ENCODE data around the gene TANGO6.
A peak's percentile ranks its signal among the peaks of the same experiment; 100 is the strongest.

The TANGO6 gene

DNA sequence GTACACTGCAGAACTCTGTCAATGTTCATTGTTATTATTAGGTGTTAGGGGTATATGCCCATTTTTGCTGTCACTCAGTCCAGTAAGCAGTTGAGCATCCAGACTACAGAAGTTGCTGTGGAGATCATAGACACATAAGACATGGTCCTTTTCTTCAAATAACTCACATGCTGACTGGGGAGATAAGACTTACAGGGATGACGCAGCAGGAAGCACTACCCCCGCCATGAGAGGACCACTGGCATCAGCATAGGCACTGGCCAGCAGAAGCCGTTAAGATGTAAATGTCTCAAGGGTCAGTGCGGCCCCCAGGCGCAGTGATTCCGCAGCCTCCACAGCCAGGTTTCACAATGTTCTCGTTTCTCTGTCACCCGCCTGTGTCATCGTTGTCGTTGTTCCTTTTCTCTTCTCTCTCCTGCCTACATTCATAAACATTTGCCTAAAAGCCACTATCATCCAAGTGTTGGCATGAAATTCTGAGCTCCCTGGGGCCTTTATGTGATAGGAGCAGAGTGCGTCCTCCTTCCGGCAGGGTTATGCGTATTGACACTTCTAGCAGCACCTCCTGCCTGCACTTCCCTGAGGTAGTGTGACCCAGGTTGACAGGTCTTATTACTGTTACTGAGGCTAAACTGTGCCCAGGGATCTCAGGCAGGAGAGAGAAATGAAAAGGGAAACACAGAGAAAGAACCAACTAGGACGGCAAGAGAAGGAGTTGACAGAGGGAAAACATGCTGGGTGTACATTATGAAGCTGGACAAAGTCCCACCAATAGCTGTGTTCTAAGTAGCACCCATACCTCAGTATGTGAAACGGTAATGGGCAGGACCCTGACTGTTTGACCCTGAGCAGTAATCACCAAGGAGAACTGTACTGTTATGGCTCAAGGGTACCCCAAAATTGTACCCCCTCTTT is 17.9 kb downstream of the TANGO6 start:
- DNase-seq (ENCODE audit: low spot score) (no peak), FAIRE-seq (no peak)

GRCh38 chr16:68866933-68867332 is 23.6 kb downstream of the TANGO6 start:
- no peak for FAIRE-seq

GRCh38 chr16:68869492-68870088 is 26.3 kb downstream of the TANGO6 start:
- DNase-seq (ENCODE audit: low spot score), result no peak
- FAIRE-seq, result no peak

More at GRCh38 chr16:68866933-68867332, 23.6 kb downstream of the TANGO6 start:
- no peak for DNase-seq (ENCODE audit: low spot score)

- FAIRE-seq, result no peak
Measured at GRCh38 chr16:68873635-68874471, 30.5 kb downstream of the TANGO6 start.

GRCh38 chr16:68875871-68876270 is 32.5 kb downstream of the TANGO6 start:
- FAIRE-seq (no peak), DNase-seq (ENCODE audit: low spot score) (no peak)

More at GRCh38 chr16:68873635-68874471, 30.5 kb downstream of the TANGO6 start:
- no peak for DNase-seq (ENCODE audit: low spot score)

GRCh38 chr16:68883685-68884084 is 40.4 kb downstream of the TANGO6 start:
- no peak for FAIRE-seq
- no peak for DNase-seq (ENCODE audit: low spot score)

DNA sequence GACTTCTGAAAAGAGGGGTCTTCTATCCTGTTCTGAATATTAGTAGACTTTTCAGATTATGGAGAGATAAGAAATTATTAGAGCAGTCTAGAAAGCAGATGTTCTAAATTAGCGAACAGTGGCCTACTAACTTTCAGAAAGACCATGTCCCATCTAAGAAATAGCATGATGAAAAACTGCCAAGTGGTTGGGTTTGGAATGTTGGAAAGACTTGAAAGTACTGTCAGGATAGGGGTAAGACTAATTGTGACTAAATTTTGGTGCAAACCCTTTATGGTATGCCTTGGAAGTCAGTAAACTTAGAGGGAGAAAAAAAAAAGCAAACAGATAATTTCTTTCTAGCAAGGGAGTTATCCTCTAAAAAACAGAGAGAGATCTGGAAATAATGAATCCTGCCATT is 41.1 kb downstream of the TANGO6 start:
- DNase-seq (ENCODE audit: low spot score) (no peak), FAIRE-seq (no peak)

DNA sequence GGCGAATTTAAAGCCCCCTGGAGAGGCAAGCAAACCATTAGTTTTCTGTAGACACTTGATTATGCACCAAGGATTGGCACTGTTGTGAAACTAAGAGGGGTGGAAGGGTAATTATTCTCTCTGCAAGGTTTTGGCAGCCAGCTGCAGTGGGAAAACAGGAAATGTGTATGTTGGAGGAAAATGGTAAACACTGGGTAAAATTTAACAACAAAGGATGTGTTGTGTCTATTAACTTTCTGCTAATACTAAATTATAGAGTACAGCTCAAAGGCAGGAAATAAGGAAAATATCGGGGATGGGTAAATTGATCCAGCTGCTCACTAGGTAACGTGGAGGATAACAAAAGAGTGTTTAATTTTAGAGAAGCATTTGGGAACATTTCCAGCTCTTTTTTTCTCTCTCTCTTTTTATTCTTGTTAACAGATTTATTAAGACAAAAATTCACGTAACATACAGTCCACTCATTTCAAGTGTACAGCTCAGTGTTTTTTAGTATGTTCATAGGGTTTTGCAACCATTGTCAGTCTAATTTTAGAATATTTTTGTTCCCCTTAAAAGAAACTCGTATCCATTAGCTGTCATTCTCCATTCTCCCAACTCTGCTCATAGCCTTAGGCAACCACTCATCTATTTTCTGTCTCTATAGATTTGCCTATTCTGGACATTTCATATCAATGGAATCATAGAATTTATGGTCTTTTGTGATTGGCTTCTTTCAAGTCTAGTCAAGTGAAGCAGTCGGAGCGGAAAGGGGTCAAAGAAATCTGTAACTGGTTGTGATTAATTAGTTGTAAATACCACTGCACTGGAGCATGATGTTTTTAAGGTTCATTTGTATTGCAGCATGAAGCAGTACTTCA is 41.8 kb downstream of the TANGO6 start:
- FAIRE-seq (no peak), DNase-seq (ENCODE audit: low spot score) (no peak)

DNA sequence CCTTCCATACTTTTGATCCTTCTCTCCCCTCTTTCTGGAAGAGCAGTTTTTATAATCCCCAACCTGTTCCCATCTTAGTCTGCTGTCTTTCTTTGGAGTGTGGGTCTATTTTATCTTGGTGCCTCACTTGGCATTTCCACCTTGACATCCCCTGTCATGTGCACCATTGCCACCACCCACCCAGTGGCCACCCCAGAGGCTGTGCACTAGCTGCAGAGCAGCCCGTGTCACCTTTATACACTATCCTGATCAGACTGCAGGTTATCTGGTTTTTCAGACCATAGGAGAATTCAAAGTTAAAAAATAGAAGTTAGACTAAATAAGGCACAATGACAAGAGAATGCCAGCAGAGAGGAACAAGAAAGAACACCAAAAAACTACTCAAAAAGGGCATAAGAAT is 43.8 kb downstream of the TANGO6 start:
- FAIRE-seq, result no peak

GRCh38 chr16:68889508-68890150 is 46.3 kb downstream of the TANGO6 start:
- no peak for FAIRE-seq
- no peak for DNase-seq (ENCODE audit: low spot score)

More for the DNA sequence above, 43.8 kb downstream of the TANGO6 start:
- DNase-seq (ENCODE audit: low spot score), result no peak

- FAIRE-seq (no peak), DNase-seq (ENCODE audit: low spot score) (no peak)
Measured at GRCh38 chr16:68892214-68892613, 48.9 kb downstream of the TANGO6 start.

DNA sequence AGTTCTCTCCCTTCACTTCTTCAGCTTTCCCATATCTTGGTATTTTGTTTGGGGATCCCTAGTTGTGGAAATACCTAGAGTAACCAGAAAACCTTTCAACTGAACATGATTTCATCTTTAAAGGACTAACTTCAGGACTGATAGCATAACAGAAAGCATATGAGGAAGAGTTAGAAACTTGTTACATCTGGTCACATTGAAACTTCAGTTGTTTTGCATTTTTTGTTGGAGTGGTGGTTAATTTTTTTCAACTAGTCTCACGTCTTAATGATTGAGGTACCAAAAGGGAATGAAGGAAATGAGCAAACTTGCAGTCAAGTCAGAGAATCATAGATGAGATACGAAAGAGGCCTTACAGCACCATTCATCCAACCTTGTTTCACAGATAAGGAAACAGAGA is 49.6 kb downstream of the TANGO6 start:
- FAIRE-seq, result no peak
- DNase-seq (ENCODE audit: low spot score), result no peak

DNA sequence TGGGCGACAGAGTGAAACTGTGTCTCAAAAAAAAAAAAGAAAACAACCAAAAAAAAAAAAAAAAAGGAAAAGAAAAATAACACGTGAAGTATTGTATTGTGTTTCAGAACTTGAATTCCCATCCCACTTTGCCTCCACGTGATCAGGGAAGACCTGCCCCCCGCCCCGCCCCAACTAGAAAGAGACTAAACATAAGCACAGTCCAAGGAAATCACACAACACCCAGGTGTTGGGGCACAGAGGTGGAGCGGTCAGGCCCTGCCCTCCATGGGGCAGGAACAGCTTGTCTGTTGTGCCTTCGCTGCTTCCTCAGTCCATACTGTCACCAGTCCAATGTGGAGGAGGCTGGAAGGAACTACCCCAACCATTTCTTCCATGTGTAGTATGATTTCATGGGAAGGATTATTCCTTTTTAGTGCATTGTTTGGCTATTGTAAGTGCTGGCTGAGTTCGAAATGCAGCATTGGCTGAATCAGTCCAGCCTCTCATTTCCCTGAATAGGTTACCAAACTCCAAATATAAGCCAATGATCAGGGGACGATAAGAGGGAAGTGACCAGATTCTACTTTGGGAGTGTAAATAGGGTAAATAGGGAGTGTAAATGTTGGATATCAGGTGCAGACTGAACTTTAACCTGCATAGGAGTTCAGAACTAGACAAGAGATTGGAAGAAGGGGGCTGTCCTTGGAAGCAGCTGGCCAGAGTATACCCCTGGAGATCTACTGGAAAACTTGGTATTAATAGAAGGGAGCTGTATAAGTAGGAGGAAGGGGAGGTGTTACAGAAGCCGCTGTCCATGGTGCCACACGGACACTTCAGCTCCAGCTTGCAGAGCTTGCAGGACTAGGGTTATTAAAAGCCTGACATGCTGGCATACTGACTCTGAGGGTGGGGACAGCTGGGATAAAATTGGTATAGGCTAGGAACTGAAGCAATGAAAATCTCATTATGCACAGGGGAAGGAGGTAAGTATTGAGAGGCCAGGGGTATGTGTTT is 50.7 kb downstream of the TANGO6 start:
- DNase-seq (ENCODE audit: low spot score) (no peak), FAIRE-seq (no peak)

DNA sequence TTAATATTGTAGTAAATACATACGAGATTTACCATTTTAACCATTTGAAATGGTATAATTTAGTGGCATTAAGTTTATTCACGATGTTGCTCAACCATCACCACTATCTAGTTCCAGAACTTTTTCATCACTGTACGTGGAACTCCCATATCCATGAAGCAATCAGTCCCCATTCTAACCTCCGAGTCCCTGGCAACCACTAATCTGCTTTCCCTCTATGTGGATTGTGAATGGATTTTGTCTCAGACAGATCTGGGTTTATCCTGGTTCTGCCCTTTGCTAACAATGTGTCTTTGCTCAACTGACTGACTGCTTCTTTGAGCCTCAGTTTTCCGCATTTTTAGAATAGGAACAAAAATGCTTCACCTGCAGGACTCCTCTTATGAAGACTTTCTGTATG is 51.4 kb downstream of the TANGO6 start:
- no peak for FAIRE-seq
- no peak for DNase-seq (ENCODE audit: low spot score)

- no peak for DNase-seq (ENCODE audit: low spot score)
- FAIRE-seq, result no peak
Measured at GRCh38 chr16:68898026-68898425, 54.7 kb downstream of the TANGO6 start.

- FAIRE-seq (no peak), DNase-seq (ENCODE audit: low spot score) (no peak)
Measured at GRCh38 chr16:68900009-68900408, 56.7 kb downstream of the TANGO6 start.

DNA sequence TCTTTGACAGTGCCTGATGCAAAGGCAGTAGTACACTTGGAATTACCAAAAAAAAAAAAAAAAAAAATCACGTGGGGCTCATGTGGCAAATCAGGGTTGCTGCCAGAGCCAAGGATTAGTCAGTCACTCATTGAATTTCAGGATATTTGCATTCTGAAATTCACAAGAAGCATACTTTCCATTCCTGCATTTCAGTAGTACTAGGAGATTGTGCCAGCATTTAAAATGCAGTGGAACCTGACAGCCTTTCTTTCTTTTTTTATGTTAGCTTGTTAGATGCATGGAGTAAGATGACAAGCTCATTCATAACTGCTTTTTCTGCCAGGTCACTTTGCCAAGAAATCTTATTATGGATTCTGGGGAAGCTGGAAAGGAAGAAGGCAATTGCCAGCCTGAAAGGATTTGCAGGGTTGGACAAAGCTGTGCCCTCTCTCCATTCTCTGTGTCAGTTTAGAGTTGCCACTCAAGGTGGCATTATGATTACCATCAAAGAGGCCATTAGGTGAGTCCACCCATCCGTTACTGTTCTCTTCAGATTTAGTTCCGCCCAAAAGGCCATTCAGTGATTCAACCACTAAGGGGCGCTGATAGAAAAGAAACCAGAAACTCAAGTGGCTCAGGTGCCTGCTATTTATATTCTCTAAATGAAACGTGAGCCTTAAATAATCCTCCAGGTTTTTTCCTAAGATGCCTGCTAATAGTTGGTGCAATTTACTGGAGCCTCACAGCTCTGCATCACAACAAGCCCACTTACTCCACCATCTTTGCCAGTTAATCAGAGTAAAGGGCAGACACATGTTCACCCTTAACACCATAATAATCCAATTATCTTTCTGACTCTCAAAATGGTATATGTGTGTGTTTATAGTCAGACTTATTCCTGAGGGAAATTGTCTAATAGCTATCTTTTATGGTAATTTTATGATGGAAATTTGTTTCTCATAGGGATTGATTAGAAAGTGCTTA is 59.0 kb downstream of the TANGO6 start:
- peak; percentile 70 for FAIRE-seq
- DNase-seq (ENCODE audit: low spot score), result peak; percentile 60

- DNase-seq (ENCODE audit: low spot score), result no peak
- no peak for FAIRE-seq
Measured at GRCh38 chr16:68902969-68903345, 59.6 kb downstream of the TANGO6 start.
